HG03097 (cell line): ENCODE results near the gene LIMA1.
"Not testable (repeated sequence)": the region's sequence is repeated elsewhere in the genome, so short reads cannot be mapped to it uniquely, and the experiment has no call there.

Experiments used
- ATAC-seq: cut with Tn5 transposase; IDR thresholded peaks from one replicate; pipeline ENCODE4 v1.9.1; 2021; ENCODE audit not compliant: unreplicated experiment, low FRiP score

The LIMA1 gene

DNA sequence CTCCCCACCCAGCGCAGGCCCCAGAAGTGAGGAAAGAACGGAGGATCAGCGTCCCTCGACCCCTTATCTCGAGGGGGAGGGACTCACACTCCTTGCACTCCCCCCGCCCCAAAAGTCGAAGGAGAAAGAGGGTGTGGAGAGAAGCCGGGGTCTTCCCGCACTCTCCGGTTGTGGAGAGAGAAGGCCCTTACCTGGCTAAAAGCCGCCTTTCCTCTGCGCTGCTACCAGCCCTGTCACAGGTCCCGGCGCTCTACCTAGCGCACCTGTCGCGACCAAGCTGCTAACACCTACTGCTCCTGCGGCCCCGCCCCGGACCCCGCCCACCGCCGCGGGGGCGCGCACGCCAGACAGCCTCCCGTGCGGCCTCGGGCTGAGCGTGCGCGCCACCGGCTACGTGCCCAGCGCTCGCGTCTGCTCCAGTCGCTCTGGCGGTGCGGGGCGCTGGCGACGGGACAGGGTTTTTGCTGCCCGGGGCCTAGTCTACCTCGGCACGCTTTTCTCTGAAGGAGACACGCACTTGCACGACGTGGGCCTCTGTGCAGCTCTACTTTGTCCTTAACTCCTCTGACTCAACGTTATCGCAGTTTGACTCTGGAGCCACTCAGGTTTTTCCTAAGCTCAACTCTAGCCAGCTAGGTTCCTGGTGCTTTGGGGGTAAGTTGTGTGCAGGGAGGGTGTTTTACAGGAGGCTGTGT, at the start of gene LIMA1:
TSS of gene LIMA1 (minus strand) at position 292 of the 695 bp plus-strand sequence. CDS start 34,769 bp downstream, outside the sequence.
- peak; percentile 81 for ATAC-seq

DNA sequence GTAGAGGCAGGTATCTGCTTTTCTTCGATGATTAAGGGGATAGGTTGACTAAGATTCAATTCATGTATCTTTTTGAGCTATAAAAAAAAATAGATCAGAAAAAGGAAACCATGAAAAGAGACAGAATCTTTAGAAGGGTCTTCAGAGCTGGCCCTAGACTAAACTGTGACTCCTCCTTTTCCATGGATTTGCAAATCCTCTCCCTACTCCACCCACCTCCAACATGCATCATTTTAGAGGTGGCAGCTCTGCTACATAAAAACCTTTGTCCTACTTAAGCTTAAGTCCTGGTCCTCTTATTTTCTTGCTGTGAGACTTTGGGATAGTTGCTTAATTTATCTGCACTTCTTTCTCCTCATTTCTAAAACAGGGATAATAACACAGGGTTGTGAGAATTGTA, 48.4 kb upstream of the LIMA1 start:
- no peak for ATAC-seq

DNA sequence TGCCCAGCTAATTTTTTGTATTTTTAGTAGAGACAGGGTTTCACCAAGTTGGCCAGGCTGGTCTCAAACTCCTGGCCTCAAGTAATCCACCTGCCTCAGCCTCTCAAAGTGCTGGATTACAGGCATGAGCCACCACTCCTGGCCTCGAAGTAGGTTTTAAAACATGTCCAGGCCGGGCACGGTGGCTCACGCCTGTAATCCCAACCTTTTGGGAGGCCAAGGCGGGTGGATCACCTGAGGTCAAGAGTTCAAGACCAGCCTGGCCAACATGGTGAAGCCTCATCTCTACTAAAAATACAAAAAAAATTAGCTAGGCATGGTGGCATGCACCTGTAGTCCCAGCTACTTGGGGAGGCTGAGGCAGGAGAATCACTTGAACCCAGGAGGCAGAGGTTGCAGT, 45.3 kb upstream of the LIMA1 start:
- not testable (repeated sequence) for ATAC-seq

DNA sequence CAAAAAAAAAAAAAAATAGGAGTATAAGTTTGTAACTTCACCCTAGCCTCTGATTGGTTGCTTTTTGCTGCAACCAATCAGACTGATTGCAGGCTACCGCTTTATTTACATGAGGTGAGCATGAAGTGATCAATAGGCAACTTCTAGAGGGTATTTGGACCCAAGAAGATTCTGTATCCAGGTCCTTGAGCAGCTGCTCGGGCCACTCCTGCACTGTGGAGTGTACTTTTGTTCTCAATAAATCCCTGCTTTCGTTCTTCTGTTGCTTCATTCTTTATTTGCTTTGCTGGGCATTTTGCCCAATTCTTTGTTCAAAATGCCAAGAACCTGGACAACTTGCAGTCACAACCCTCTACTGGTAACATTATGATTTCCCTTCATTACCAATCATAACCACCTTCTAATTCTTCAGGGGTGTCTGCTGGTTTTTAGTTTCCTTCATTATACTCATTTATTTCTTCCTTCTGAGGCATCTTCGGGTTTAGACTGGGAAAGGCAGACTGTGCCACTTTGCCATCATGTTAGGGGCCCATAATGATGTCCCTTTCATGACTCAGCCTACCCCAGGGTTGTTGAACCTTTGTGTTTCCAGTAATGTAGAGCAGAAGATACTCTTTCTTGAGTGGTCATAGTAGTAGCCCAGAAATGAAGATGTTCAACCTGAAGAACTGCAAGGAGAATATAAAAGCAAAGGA, 43.4 kb upstream of the LIMA1 start:
- no peak for ATAC-seq

DNA sequence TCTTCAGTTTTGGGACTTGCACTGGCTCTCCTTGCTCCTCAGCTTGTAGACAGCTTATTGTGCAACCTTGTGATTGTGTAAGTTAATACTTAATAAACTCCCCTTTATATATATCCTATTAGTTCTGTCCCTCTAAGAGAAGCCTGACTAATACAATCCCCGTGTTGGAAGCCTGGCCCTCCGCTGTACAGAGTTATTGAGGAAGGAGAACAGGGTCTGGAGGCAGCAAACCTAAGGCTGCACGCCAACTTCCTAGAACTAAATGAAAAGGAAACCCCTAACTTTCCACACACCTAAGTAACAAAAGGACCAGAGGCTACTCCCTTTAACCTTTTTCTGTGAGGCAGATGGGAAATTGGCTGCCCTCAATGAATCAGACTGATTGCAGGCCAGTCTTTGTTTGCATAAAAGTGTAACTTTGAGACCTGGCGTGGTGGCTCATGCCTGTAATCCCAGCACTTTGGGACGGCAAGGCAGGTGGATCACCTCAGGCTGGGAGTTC, 42.6 kb upstream of the LIMA1 start:
- ATAC-seq = no peak

DNA sequence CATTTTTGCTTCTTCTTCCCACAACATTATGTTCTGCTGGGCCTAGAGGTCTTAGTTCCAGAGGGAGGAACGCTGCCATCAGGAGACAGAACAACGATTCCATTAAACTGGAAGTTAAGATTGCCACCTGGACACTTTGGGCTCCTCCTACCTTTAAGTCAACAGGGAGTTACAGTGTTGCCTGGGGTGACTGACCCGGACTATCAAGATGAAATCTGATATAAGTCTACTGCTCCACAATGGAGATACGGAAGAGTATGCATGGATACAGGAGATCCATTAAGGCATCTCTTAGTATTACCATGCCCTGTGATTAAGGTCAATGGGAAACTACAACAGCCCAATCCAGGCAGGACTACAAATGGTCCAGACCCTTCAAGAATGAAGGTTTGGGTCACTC, 41.5 kb upstream of the LIMA1 start:
- not testable (repeated sequence) for ATAC-seq

DNA sequence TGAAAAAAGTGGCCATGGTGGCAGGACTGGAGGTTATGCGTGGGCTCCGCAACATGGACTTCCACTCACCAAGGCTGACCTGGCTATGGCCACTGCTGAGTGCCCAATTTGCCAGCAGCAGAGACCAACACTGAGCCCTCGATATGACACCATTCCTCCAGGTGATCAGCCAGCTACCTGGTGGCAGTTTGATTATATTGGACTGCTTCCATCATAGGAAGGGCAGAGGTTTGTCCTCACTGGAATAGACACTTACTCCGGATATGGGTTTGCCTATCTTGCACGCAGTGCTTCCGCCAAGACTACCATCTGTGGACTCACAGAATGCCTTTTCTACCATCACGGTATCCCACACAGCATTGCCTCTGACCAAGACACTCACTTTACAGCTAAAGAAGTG, 40.8 kb upstream of the LIMA1 start:
- not testable (repeated sequence) for ATAC-seq

DNA sequence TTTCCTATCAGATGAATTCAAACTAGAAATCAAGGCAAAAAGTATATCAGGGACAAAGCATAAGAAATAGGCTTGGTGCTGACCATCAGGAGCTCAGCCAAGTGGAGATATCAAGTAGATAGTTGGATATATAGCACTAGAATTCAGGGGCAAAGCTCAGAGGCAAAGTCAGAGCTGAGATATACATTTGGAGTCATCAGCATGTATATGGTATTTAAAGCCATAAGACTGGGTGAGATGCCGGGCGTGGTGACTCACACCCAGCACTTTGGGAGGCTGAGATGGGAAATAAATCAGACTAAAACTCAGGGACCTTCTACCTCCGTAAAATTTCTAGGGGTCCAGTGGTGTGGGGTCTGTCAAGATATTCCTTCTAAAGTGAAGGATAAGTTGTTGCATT, 38.9 kb upstream of the LIMA1 start:
- no peak for ATAC-seq

DNA sequence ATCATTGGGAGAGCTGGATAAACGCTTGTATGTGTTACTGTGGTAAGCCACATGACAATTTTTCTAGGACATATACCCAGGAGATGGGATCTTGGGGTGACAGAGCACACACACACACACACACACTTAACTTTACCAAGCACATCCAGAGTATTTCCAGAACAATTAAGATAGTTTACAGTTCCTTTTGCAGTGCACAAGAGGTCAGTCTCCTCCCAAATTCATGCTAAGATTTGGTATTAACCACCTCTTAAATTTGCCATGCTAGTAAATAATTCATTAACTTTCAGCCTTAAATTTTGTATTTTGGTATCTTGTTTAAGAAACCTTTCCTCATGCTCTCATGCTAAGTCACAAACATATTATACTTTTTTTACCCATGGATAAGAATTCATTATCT, 33.9 kb upstream of the LIMA1 start:
- ATAC-seq = no peak

DNA sequence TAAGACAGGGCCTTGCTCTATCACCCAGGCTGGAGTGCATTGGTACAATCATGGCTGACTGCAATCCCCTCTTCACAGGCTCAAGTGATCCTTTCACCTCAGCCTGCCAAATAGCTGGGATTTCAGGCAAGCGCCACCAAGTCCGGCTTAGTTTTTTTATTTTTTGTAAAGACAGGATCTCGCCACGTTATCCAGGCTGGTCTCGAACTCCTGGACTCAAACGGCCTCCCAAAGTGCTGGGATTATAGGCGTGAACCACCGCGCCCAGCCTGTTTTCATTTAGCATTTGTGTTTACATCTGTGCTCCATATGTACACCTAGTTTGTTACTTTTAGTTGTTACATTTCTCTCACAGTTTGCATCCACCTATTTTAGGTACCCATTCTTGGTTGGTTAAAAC, 32.5 kb upstream of the LIMA1 start:
- ATAC-seq = no peak

DNA sequence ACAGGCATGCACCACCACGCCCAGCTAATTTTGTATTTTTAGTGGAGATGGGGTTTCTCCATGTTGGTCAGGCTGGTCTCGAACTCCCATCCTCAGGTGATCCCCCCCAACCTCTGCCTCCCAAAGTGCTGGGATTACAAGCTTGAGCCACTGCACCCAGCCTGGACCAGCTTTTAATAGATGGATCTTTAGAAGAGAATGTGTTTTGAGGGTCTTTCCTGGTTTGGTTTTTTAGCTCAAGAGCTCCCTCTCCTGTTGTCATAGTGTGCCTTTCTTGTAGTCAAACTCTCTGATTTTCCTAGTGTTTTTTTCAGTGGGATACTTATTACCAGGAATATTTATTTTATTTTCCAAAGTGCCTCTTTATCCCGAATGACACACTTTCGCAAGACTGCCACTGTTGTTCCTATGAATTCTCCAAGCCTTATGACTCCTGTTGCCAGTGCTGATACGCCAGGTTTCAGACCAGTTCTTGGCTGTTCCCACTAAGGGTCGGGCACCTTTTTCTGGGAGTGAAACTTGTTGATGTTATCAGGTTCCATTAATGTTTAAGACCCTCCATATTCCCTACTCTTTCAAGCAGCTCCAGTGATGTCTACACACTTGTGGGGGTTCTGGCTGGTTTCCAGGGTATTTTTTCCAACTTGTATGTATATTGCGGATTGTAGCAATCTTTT, 31.5 kb upstream of the LIMA1 start:
- no peak for ATAC-seq

DNA sequence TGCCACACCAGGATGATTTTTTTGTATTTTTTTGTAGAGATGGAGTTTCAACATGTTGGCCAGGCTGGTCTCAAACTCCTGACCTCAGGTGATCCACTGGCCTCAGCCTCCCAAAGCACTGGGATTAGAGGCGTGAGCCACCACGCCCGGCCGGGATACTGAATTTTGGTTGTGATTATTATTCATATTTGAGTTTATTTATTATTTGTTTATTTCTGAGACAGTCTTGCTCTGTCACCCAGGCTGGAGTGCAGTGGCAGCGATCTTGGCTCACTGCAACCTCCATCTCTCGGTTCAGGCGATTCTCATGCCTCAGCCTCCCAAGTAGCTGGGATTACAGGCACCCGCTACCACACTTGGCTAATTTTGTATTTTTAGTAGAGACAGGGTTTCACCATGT, 30.7 kb upstream of the LIMA1 start:
- ATAC-seq = not testable (repeated sequence)

DNA sequence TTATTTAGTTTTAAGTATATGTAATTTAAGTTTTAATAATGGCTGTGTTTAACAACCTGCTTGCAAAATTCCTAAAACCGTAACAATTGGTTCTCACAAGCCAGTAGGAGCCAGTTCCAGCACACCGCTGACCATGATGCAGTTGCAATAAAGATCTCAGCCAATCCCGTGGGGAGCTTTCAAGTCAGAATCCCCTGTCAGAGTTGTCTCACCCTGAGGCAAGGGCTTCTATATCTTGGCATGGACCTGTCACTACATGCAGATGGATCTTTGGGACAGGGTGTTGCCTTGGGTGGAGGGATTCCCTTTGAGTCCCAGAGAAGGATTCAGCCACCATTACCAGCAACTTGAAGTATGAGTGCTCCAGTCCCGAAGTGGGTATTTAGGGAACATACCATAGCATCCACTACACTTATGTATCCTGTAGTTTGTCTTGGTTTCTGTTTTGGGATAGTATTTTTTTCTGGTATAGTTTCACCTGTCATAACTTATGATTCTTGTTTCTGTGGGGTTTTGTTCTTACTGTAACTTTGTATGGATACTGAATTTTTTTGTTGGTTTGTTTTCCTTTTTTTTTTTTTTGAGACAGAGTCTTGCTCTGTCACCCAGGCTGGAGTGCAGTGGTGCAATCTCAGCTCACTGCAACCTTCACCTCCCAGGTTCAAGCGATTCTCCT, 30.1 kb upstream of the LIMA1 start:
- no peak for ATAC-seq

DNA sequence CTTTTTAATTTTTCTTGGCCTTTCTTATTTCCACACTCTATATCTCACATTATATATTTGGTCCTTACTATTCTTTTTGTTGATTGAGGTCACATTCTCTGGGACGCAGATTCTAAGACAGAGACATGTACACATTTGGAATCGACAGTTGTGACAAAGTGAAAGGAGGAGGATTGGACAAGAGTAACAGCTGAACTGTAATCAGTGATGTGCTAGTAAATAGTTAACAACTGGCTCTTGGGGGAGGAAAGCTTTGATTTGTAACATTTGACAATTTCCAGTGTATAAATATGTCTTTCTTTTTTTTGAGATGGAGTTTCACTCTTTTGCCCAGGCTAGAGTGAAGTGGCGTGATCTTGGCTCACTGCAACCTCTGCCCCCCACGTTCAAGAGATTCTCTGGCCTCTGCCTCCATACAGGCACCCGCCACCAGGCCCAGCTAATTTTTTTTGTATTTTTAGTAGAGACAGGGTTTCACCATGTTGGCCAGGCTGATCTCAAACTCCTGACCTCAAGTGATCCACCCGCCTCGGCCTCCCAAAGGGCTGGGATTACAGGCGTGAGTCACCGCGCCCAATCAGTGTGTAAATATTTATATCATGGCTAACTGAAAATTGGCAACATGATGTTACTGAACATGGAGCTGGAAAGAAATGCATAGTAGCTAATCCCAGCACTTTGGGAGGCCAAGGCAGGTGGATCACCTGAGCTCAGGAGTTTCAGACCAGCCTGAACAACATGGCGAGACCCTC, 28.7 kb upstream of the LIMA1 start:
- ATAC-seq = not testable (repeated sequence)

DNA sequence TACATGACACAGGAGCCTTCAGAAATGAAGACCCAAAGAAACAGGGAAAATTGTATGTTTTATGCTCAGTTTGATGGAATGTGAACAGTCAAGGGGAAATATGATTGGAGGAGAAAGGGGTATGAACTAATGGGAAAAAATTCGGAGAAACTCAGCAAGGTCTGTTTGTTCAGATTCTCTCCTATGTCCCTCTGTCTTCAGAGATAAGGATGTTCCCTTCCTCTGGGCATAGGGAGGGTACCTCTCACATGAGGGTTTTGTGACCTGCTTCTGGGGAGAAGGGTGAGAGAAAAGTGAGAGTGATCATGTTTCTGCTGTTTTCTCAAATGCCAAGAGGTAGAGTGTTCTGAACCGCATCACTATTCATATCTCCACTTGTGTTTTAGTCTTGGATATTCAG, 26.6 kb upstream of the LIMA1 start:
- no peak for ATAC-seq

DNA sequence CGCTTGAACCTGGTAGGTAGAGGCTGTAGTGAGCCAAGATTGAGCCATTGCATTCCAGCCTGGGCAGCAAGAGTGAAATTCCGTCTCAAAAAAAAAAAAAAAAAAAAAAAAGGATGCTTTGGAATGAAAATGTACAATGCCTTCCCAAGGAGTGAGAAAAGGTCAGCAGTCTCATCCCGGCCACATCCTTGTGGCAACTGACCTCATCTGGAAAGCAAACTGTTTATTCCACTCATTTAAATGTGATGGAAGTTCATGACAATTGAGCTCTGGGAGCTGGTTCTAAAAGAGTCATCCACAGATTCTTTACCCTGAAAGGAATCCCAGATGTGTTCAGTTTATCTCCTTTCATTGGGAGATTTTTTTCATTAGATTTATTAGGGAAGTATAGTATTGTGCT, 19.4 kb upstream of the LIMA1 start:
- ATAC-seq = no peak

DNA sequence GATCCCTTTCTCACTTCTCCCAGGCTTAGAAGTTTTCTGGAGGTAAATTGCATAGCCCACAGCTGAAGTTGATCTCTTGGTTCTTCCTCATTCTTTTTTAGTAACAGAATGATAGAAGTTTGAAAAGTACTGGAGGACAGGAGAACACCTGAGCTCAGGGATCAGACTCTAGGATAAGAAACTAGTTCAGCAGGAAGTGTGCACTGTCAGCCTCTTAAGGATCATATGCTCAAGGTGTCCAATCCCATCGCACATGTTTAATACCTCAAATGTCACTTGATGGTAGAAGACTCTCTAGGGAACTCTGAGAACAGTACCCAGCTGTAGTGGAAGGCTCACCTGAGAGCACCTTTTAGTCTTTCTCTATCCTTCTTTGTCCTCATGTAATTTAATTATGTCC, 14.7 kb upstream of the LIMA1 start:
- ATAC-seq = no peak

DNA sequence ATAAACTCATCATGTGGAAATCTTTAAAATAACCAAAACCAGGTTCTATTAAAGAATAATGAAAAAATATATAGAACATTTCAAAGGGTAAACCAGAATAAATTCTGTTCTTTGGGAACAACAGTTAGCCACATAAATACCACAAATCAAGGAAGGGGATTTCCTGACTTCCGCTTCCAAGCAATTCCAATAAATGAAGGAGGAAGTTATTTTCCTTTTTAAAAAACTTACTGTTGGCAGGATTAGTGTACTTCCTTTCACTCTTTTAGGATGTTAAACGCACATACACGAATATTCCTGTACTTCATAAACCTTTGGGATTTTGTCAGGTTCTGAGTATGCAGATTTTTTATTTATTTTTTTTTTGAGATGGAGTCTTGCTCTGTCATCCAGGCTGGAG, 13.7 kb upstream of the LIMA1 start:
- ATAC-seq = no peak

DNA sequence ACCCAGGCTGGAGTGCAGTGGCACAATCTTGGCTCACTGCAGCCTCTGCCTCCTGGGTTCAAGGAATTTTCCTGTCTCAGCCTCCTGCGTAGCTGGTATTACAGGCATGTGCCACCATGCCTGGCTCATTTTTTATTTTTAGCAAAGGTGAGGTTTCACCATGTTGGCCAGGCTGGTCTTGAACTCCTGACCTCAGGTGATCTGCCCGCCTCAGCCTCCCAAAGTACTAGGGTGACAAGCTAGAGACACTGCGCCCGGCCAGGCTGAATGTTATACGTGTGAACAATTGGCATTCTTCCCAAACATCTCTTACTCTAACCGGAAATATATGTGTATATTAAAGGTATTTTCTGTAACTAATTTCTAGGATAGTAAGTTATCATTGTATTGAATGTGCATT, 13.2 kb upstream of the LIMA1 start:
- ATAC-seq = no peak

DNA sequence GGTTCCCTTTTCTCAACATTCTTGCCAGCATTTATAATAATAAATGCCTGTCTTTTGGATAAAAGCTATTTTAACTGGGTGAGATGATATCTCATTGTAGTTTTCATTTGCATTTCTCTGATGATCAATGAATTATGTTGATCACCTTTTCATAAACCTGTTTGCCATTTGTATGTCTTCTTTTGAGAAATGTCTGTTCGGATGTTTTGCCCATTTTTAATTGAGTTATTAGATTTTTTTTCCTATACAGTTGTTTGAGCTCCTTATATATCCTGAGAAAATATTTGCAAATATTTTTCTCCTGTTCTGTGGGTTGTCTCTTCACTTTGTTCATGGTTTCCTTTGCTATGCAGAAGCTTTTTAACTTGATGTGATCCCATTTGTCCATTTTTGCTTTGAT, 8.1 kb upstream of the LIMA1 start:
- ATAC-seq = no peak
